NCI-H1930 (cell line): ENCODE results near the gene ACTC1.

Experiments used
- DNase-seq, 2 experiments: peaks; one replicate each; lab custom pipeline; 2025; lab: John Stamatoyannopoulos, UW

Gene ACTC1

DNA sequence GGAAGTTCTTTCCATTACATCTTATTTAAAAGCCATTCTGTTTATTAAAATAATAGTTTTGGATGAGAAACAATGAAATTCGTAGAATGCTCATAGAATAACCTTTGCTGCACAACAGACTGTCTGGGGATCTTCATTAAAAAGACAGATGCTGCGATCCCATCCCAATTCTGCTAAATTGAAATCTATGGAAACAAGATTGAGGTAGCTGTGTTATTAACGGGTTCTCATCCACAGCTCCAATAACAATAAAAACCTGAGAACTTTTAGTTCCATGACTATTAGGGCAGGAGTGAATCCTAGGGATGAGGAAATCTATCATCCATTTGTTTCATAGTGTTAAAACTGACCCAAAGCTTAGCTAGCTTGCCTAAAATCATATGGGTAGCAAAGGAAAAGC is 38.1 kb downstream of the ACTC1 start:
- DNase-seq: no peak

- DNase-seq: no peak
These were observed 40.0 kb downstream of the ACTC1 start for GRCh38 chr15:34755419-34755773.

- DNase-seq: peak; percentile 9 to 16
These were observed 40.5 kb downstream of the ACTC1 start, which contains the start of gene GJD2 for GRCh38 chr15:34754674-34755418. GJD2 (minus strand) TSS chr15:34754998; CDS start chr15:34754488, 510 bp downstream.

GRCh38 chr15:34754171-34754601 is 41.2 kb downstream of the ACTC1 start:
- no peak for DNase-seq

DNA sequence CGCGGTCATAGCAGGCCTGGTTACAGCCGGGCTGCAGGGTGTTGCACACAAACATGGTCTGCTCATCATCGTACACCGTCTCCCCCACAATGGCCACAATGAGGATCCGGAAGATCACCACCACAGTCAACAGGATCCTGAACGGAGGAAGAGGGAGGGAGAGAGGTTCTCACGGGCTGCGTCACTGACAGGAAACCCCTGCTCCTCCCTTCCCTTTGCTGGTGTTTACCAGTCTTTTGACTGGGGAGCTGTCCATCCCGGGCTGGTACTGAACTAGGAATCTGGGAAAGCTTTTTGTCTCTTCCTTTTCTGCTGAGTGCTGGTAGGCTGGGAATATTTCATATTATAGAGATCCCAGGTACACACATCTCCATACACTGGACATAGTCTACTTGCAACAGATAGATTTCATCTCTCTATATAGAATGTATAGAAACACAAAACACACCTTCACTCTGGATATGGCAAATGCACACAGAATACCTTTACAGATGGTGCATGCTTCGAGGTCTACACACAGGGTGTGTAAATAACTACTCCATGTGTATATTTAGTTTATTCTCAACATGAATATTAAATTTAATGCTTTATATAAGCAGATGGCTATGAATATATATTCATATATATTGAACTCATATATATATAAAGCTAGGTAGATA is 42.0 kb downstream of the ACTC1 start:
- no peak for DNase-seq

DNA sequence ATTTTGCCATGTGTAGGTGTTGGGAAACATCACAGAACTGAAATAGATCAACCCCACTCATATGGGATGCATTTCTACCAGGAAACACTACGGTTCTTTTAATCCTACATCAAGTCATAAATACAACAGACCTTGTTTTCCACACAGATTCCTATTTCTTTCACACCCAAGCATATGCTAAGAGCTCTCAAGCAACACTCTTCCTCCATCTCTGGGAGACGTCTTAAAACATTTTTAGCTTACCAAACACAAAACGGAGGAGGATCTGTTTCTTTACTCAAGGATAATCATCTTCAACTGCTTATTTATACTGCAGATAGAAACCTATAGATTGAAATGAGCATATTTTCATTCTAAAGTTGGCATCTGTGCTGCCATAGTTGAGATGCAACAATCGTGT is 45.7 kb downstream of the ACTC1 start:
- DNase-seq: no peak
